ENCODE results near the gene MARCHF10. TPM values are rescaled to one million over a fixed set of nuclear protein-coding genes. Genes with fewer than 3 reads are reported as not detected.

MARCHF10 gene
- total RNA-seq, 4 donors from 2014 or later: 2.1 TPM; not detected in 3

- TF ChIP-seq CTCF (IDR thresholded peaks at IDR 0.05): no peak
- TF ChIP-seq POLR2AphosphoS5 (IDR thresholded peaks at IDR 0.05): no peak
- TF ChIP-seq POLR2A (IDR thresholded peaks at IDR 0.05): no peak
- no peak for TF ChIP-seq EP300 (IDR thresholded peaks at IDR 0.05; ENCODE audit: low read depth)
- in situ Hi-C loops (cut with MboI; ENCODE audit: low pct_ligation_motif_present in 1 of 4, low pct_unique_long_range_greater_than_20kb in 1 of 4, low sequenced_read_pairs in 3 of 4): no loop called here
Measured at GRCh38 chr17:62756198-62756597, 51.9 kb downstream of the MARCHF10 start.

GRCh38 chr17:62755141-62755851 is 52.8 kb downstream of the MARCHF10 start:
- Histone ChIP-seq H3K27me3 (peaks cover 3% of the 10 kb centered on the region), H3K4me3 (no peak overlapping the region), H3K36me3 (no peaks in the 10 kb centered on the region), H3K27ac (no peak overlapping the region), H3K4me1 (no peaks in the 10 kb centered on the region), H3K9me3 (no peaks in the 10 kb centered on the region)
- intact Hi-C loops (cut with DNase I; ENCODE audit: low total_unique reads): no loop called here
- no peak for DNase-seq
- no peak for TF ChIP-seq EP300 (IDR thresholded peaks at IDR 0.05; ENCODE audit: low read depth)
- TF ChIP-seq POLR2A (IDR thresholded peaks at IDR 0.05): no peak
- TF ChIP-seq POLR2AphosphoS5 (IDR thresholded peaks at IDR 0.05): no peak
- TF ChIP-seq CTCF (IDR thresholded peaks at IDR 0.05): no peak
- WGBS, 2 donors (ENCODE audit: low coverage in 1 of 2): 78% methylated on average over 7 of the region's 10 CpGs; no CpG with 5 or more reads in 1 of the 2 donors
- in situ Hi-C loops (cut with MboI; ENCODE audit: low pct_ligation_motif_present in 1 of 4, low pct_unique_long_range_greater_than_20kb in 1 of 4, low sequenced_read_pairs in 3 of 4): no loop called here

More at GRCh38 chr17:62756198-62756597, 51.9 kb downstream of the MARCHF10 start:
- Histone ChIP-seq H3K27me3 (peaks cover 3% of the 10 kb centered on the region), H3K9me3 (no peaks in the 10 kb centered on the region), H3K36me3 (no peaks in the 10 kb centered on the region), H3K27ac (no peak overlapping the region), H3K4me1 (no peaks in the 10 kb centered on the region), H3K4me3 (no peak overlapping the region)
- intact Hi-C loops (cut with DNase I; ENCODE audit: low total_unique reads): no loop called here
- 94 to 100% methylated on average over 2 to 4 of the region's 4 CpGs for WGBS, 2 donors (ENCODE audit: low coverage in 1 of 2)
- no peak for DNase-seq

GRCh38 chr17:62754631-62755030 is 53.5 kb downstream of the MARCHF10 start:
- H3K27ac ChIP-seq: peak overlapping the region in 1 of 4 donors; percentile 13
- H3K9me3 ChIP-seq: no peaks in the 10 kb centered on the region
- H3K36me3 ChIP-seq: no peaks in the 10 kb centered on the region
- DNase-seq: no peak
- in situ Hi-C loops (cut with MboI; ENCODE audit: low pct_ligation_motif_present in 1 of 4, low pct_unique_long_range_greater_than_20kb in 1 of 4, low sequenced_read_pairs in 3 of 4) (no loop called here), intact Hi-C loops (cut with DNase I; ENCODE audit: low total_unique reads) (no loop called here)
- no peaks in the 10 kb centered on the region for H3K4me1 ChIP-seq
- H3K4me3 ChIP-seq: no peak overlapping the region
- TF ChIP-seq CTCF (IDR thresholded peaks at IDR 0.05) (no peak), EP300 (IDR thresholded peaks at IDR 0.05; ENCODE audit: low read depth) (no peak), POLR2A (IDR thresholded peaks at IDR 0.05) (no peak), POLR2AphosphoS5 (IDR thresholded peaks at IDR 0.05) (no peak)
- peaks cover 3% of the 10 kb centered on the region for H3K27me3 ChIP-seq
- 59 to 72% methylated on average over 4 of the region's 4 CpGs for WGBS, 2 donors (ENCODE audit: low coverage in 1 of 2)

GRCh38 chr17:62753562-62753961 is 54.6 kb downstream of the MARCHF10 start:
- in situ Hi-C loops (cut with MboI; ENCODE audit: low pct_ligation_motif_present in 1 of 4, low pct_unique_long_range_greater_than_20kb in 1 of 4, low sequenced_read_pairs in 3 of 4) (no loop called here), intact Hi-C loops (cut with DNase I; ENCODE audit: low total_unique reads) (no loop called here)
- no peaks in the 10 kb centered on the region for H3K4me1 ChIP-seq
- no peak overlapping the region for H3K4me3 ChIP-seq
- peaks cover 3% of the 10 kb centered on the region for H3K27me3 ChIP-seq
- WGBS, 2 donors (ENCODE audit: low coverage in 1 of 2): 89 to 94% methylated on average over 6 to 7 of the region's 7 CpGs
- H3K9me3 ChIP-seq: no peaks in the 10 kb centered on the region
- H3K36me3 ChIP-seq: no peaks in the 10 kb centered on the region
- H3K27ac ChIP-seq: no peak overlapping the region
- no peak for TF ChIP-seq POLR2AphosphoS5 (IDR thresholded peaks at IDR 0.05)
- TF ChIP-seq EP300 (IDR thresholded peaks at IDR 0.05; ENCODE audit: low read depth): no peak
- no peak for TF ChIP-seq CTCF (IDR thresholded peaks at IDR 0.05)
- TF ChIP-seq POLR2A (IDR thresholded peaks at IDR 0.05): no peak
- DNase-seq: no peak

Measured in transverse colon (tissue), 4 donors.